Astrocyte of the spinal cord (primary cell): ENCODE data around the gene GFPT2.
A peak's percentile ranks its signal among the peaks of the same experiment; 100 is the strongest.

ENCODE experiments used
- DNase-seq: peaks from one replicate; pipeline ENCODE4 v3.0.0; 2011; ENCODE audit warnings: low read depth, low spot score
- H3K4me3 ChIP-seq: 2 replicates; pipeline ENCODE4 v1.5.1; 2011; ENCODE audit warnings: low read depth, mild to moderate bottlenecking, low read length, moderate library complexity
- CTCF ChIP-seq: IDR thresholded peaks from 2 replicates; pipeline ENCODE4 v1.5.1; 2012; ENCODE audit warnings: low read depth, mild to moderate bottlenecking, low read length, inconsistent platforms
- in situ Hi-C: cut with HindIII; loops from 2 replicates; pipeline ENCODE4 v1.10.0; 2017; ENCODE audit warnings: low sequenced_read_pairs

The GFPT2 gene

GRCh38 chr5:180353048-180353979, at the start of gene GFPT2:
TSS of gene GFPT2 (minus strand) at chr5:180353336. CDS start at chr5:180353217, 119 bp downstream.
- peak; percentile 84 for DNase-seq
- in situ Hi-C loops = no loop called here
- TF ChIP-seq CTCF = no peak
- H3K4me3 ChIP-seq = peak within 1 kb of the TSS; percentile 82

- no peak overlapping the region for H3K4me3 ChIP-seq
- TF ChIP-seq CTCF = no peak
- no peak for DNase-seq
- in situ Hi-C loops = no loop called here
Measured at GRCh38 chr5:180402716-180403115, 49.6 kb upstream of the GFPT2 start.

- H3K4me3 ChIP-seq = no peak overlapping the region
- TF ChIP-seq CTCF = no peak
- no peak for DNase-seq
- in situ Hi-C loops = no loop called here
Measured at GRCh38 chr5:180401229-180401907, 48.2 kb upstream of the GFPT2 start.

GRCh38 chr5:180400416-180400815, 47.3 kb upstream of the GFPT2 start:
- in situ Hi-C loops = no loop called here
- no peak for DNase-seq
- no peak for TF ChIP-seq CTCF
- no peak overlapping the region for H3K4me3 ChIP-seq

- DNase-seq = no peak
- in situ Hi-C loops = no loop called here
- H3K4me3 ChIP-seq = no peak overlapping the region
- no peak for TF ChIP-seq CTCF
Measured at GRCh38 chr5:180399401-180400215, 46.5 kb upstream of the GFPT2 start.

GRCh38 chr5:180396926-180397325, 43.8 kb upstream of the GFPT2 start:
- in situ Hi-C loops = no loop called here
- TF ChIP-seq CTCF = no peak
- H3K4me3 ChIP-seq = no peak overlapping the region
- DNase-seq = no peak
